IMR-90 (cell line): ENCODE measurements around the gene RNF40. TPM values are rescaled to one million over a fixed set of nuclear protein-coding genes. Genes with fewer than 3 reads are reported as not detected.

Experiments used
- ATAC-seq: fragments of 200-7000 bp; cut with Tn5 transposase; 2 replicates; pipeline ENCODE4 v1.9.1; 2020; ENCODE audit warnings: low read depth, mild to moderate bottlenecking, moderate library complexity
- BruUV-seq: library from RNA; stranded (reverse); fragments of 400-500 nt; replicated peaks from 2 replicates; lab custom pipeline; 2021; lab: Mats Ljungman, UMichigan
- CTCF ChIA-PET: fragments of 300-600 bp; formaldehyde crosslinking; extraction: SDS; loops from one replicate; lab custom pipeline; 2021; ENCODE audit warnings: antibody characterized with exemption; lab: Yijun Ruan, JAX
- POLR2A ChIA-PET: fragments of 300-600 bp; sonication (Branson Sonifier 250); formaldehyde crosslinking; loops from one replicate; lab custom pipeline; 2022; ENCODE audit warnings: antibody characterized with exemption; ENCODE audit not compliant: unreplicated experiment; lab: Charles Lee
- DNase-seq: peaks from one replicate; pipeline ENCODE4 v3.0.0; 2013
- H2AFZ ChIP-seq: replicated peaks from 2 replicates; pipeline ENCODE3; 2013; ENCODE audit warnings: low read length, mild to moderate bottlenecking; ENCODE audit not compliant: poor library complexity
- H2AK5ac ChIP-seq: 2 replicates; pipeline ENCODE4 v1.6.1; 2013; ENCODE audit warnings: low read depth, low read length, inconsistent platforms
- H2AK9ac ChIP-seq: replicated peaks from 2 replicates; pipeline ENCODE3; 2013; ENCODE audit warnings: mild to moderate bottlenecking, low read depth, low read length, moderate library complexity; ENCODE audit not compliant: poor library complexity
- H2BK120ac ChIP-seq: 2 replicates; pipeline ENCODE4 v1.6.1; 2013; ENCODE audit warnings: low read depth, low read length, inconsistent platforms
- H2BK15ac ChIP-seq: 3 replicates; pipeline ENCODE4 v1.6.1; 2013; ENCODE audit warnings: low read depth, low read length, inconsistent platforms
- H2BK20ac ChIP-seq: 2 replicates; pipeline ENCODE4 v1.6.1; 2013; ENCODE audit warnings: low read depth, mild to moderate bottlenecking, inconsistent platforms, low read length, moderate library complexity
- H2BK5ac ChIP-seq: 2 replicates; pipeline ENCODE4 v1.6.1; 2013; ENCODE audit warnings: mild to moderate bottlenecking, low read depth, low read length, inconsistent platforms; ENCODE audit not compliant: poor library complexity, severe bottlenecking
- H3K14ac ChIP-seq: replicated peaks from 2 replicates; pipeline ENCODE4 v1.6.1; 2013; ENCODE audit warnings: low read depth, low read length, inconsistent platforms
- H3K18ac ChIP-seq: 2 replicates; pipeline ENCODE4 v1.6.1; 2013; ENCODE audit warnings: low read depth, low read length, control low read depth
- H3K23ac ChIP-seq: 2 replicates; pipeline ENCODE4 v1.6.1; 2013; ENCODE audit warnings: low read depth, low read length, inconsistent platforms
- H3K27ac ChIP-seq: 2 replicates; pipeline ENCODE4 v1.5.1; 2013; ENCODE audit warnings: mild to moderate bottlenecking, control low read depth, low read length; ENCODE audit not compliant: insufficient read depth
- H3K27me3 ChIP-seq: 2 replicates; pipeline ENCODE4 v1.6.1; 2013; ENCODE audit warnings: low read length; ENCODE audit not compliant: control insufficient read depth, insufficient read depth
- H3K36me3 ChIP-seq: 2 replicates; pipeline ENCODE4 v1.6.1; 2013; ENCODE audit warnings: low read length, mixed read lengths; ENCODE audit not compliant: control insufficient read depth, insufficient read depth
- H3K4ac ChIP-seq: 2 replicates; pipeline ENCODE4 v1.6.1; 2013; ENCODE audit warnings: low read depth, low read length, inconsistent platforms
- H3K4me1 ChIP-seq: 2 replicates; pipeline ENCODE4 v1.6.1; 2013; ENCODE audit warnings: low read length, mixed read lengths; ENCODE audit not compliant: control insufficient read depth, insufficient read depth
- H3K4me2 ChIP-seq: 2 replicates; pipeline ENCODE4 v1.6.1; 2013; ENCODE audit warnings: low read depth, mild to moderate bottlenecking, control low read depth, low read length, moderate library complexity
- H3K4me3 ChIP-seq: 2 replicates; pipeline ENCODE4 v1.5.1; 2013; ENCODE audit warnings: low read depth, mild to moderate bottlenecking, control low read depth, low read length, moderate library complexity; ENCODE audit not compliant: insufficient read depth
- H3K56ac ChIP-seq: 2 replicates; pipeline ENCODE4 v1.6.1; 2013; ENCODE audit warnings: low read length, inconsistent platforms; ENCODE audit not compliant: insufficient read depth; ENCODE audit errors: extremely low read depth
- H3K79me1 ChIP-seq, 2 experiments: 2 replicates each; pipeline ENCODE4 v1.6.1; 2013; ENCODE audit warnings: low read length in 2 of 2, inconsistent platforms in 1 of 2, low read depth in 1 of 2
- H3K9ac ChIP-seq: 2 replicates; pipeline ENCODE4 v1.6.1; 2013; ENCODE audit warnings: low read depth, low read length, control low read depth
- H3K9me1 ChIP-seq: 2 replicates; pipeline ENCODE4 v1.6.1; 2013; ENCODE audit warnings: low read length, inconsistent platforms; ENCODE audit not compliant: insufficient read depth
- H3K9me3 ChIP-seq: 2 replicates; pipeline ENCODE4 v1.6.1; 2013; ENCODE audit warnings: low read length; ENCODE audit not compliant: control insufficient read depth, insufficient read depth
- H4K20me1 ChIP-seq: 2 replicates; pipeline ENCODE4 v1.6.1; 2013; ENCODE audit warnings: low read length, inconsistent platforms; ENCODE audit not compliant: insufficient read depth
- H4K5ac ChIP-seq: 2 replicates; pipeline ENCODE4 v1.6.1; 2013; ENCODE audit warnings: mild to moderate bottlenecking, low read depth, low read length, control low read depth
- H4K8ac ChIP-seq, 2 experiments: 2 replicates each; pipeline ENCODE4 v1.6.1; 2013; ENCODE audit warnings: low read depth in 2 of 2, low read length in 2 of 2, control low read depth in 1 of 2, inconsistent platforms in 1 of 2
- H4K91ac ChIP-seq: 2 replicates; pipeline ENCODE4 v1.6.1; 2013; ENCODE audit warnings: low read depth, low read length, inconsistent platforms; ENCODE audit not compliant: insufficient read depth
- MAZ ChIP-seq: IDR thresholded peaks from 2 replicates; pipeline ENCODE4 v1.6.1; 2012; ENCODE audit warnings: low read depth, mild to moderate bottlenecking, low read length, improper control_type of control experiment, moderate library complexity, borderline replicate concordance
- POLR2A ChIP-seq: IDR thresholded peaks from 2 replicates; pipeline ENCODE4 v1.6.1; 2012; ENCODE audit warnings: mild to moderate bottlenecking, low read depth, low read length
- RAD21 ChIP-seq: IDR thresholded peaks from 2 replicates; pipeline ENCODE4 v1.6.1; 2012; ENCODE audit warnings: low read length, improper control_type of control experiment
- RCOR1 ChIP-seq: IDR thresholded peaks from 2 replicates; pipeline ENCODE4 v1.6.1; 2012; ENCODE audit warnings: mild to moderate bottlenecking, low read length, improper control_type of control experiment; ENCODE audit not compliant: insufficient replicate concordance
- WGBS, 2 experiments: methylation state at CpG; one replicate each; pipeline versions ENCODE4 v1.1.5 to v1.1.7; 2013; ENCODE audit warnings: missing lambda C conversion rate in 2 of 2; ENCODE audit not compliant: insufficient read length in 1 of 2; ENCODE audit errors: extremely low coverage in 2 of 2; 5-methylcytosine and 5-hydroxymethylcytosine counted together
- dilution Hi-C: fragments of 300-500 bp; cut with HindIII; formaldehyde crosslinking; loops from one replicate; pipeline ENCODE4 v1.14.3; 2018; ENCODE audit warnings: low sequenced_read_pairs; ENCODE audit not compliant: unreplicated experiment
- in situ Hi-C: fragments of 300-500 bp; cut with MboI; formaldehyde crosslinking; loops from 3 replicates; pipeline ENCODE4 v1.14.3; 2019; ENCODE audit warnings: low sequenced_read_pairs, inconsistent platforms, mixed read lengths
- intact Hi-C: fragments of 100-400 bp; cut with micrococcal nuclease; formaldehyde crosslinking; loops from 2 replicates; pipeline ENCODE4 v1.10.0; 2022
- polyA plus RNA-seq, 3 experiments: library from polyadenylated mRNA; depleted of rRNA; stranded (reverse); fragments of >200 nt; gene quantifications; 2 replicates each; pipeline ENCODE4 v1.2.3, GENCODE V29; 2012; ENCODE audit warnings: low replicate concordance in 1 of 3
- total RNA-seq: library from RNA; depleted of rRNA; stranded (reverse); fragments of >200 nt; gene quantifications from 2 replicates; pipeline ENCODE4 v1.2.3, GENCODE V29; 2012
- TF ChIP-seq, protein P1 (sequence below): conservative IDR thresholded peaks from 2 replicates; pipeline ENCODE4 v1.5.1; 2012; ENCODE audit warnings: mild to moderate bottlenecking, low read depth, low read length, improper control_type of control experiment

RNF40 gene
- total and polyA plus RNA-seq, 2 of the 4 experiments (the other 2 are of a cell fraction) = 46.7 to 72.4 TPM

DNA sequence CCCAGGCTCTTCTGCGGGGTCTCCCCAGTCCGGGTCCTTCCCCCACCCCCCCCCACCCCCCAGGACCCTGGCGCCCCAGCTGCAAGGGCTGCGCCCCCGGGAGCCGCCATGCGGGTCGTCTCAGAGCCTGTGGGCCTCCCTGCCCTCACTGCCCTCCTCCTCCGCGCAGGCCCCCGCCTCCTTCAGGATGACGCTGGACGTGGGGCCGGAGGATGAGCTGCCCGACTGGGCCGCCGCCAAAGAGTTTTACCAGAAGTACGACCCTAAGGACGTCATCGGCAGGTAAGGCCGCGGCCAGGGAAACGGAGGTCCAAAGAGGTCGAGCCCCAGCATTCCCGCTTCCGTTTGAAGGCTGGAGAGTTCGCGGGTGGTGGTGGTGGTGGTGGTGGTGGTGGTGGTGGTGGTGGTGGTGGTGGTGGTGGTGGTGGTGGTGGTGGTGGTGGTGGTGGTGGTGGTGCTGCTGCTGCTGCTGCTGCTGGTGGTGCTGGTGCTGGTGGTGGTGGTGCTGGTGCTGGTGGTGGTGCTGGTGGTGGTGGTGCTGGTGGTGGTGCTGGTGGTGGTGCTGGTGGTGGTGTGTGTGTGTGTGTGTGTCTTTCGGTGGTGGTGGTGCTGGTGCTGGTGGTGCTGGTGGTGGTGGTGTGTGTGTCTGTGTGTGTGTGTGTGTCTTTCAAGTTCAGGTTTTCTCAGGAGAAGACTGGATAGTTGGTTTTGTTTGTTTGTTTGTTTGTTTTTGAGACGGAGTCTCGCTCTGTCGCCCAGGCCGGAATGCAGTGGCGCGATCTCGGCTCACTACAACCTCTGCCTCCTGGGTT lies 13.3 kb upstream of the RNF40 start:
- no TSS peak for BruUV-seq
- peak; percentile 52 for DNase-seq

More for the DNA sequence above, 13.3 kb upstream of the RNF40 start:
- peak overlapping the region; percentile 89 for H3K4me2 ChIP-seq
- H3K14ac ChIP-seq = no peak overlapping the region
- no peak overlapping the region for H2BK15ac ChIP-seq
- peaks cover 12% of the 10 kb centered on the region; the same call in 1 of the 2 replicates for H3K9me1 ChIP-seq
- H3K79me1 ChIP-seq = peaks cover 22 to 33% of the 10 kb centered on the region in 2 experiments
- POLR2A ChIA-PET = no interaction called here
- H3K27me3 ChIP-seq = no peaks in the 10 kb centered on the region
- intact Hi-C loops = loop anchor here (1.0 kb wide), 2 partner anchors 26 to 172 kb away; no protein-coding TSS in a partner anchor
- H3K9ac ChIP-seq = peak overlapping the region; percentile 91
- H2BK120ac ChIP-seq = no peak overlapping the region
- in situ Hi-C loops = no loop called here
- no peak overlapping the region for H3K56ac ChIP-seq
- dilution Hi-C loops = no loop called here
- H3K23ac ChIP-seq = 0 out of 2 replicates have a peak overlapping the region, but pooled peaks have one; percentile 42
- peak overlapping the region; percentile 67; the same call in 1 of the 2 replicates for H2AK5ac ChIP-seq
- no peak overlapping the region for H3K4ac ChIP-seq
- CTCF ChIA-PET = no interaction called here
- peak overlapping the region; percentile 81 for H3K4me3 ChIP-seq
- H2BK5ac ChIP-seq = peak overlapping the region; percentile 63
- no peak overlapping the region for H4K5ac ChIP-seq
- H4K8ac ChIP-seq = peak overlapping the region in 1 of 2 experiments; percentile 58; a peak in 1 of 4 replicates
- H3K18ac ChIP-seq = no peak overlapping the region
- peak; percentile 71 for ATAC-seq
- TF ChIP-seq RCOR1 (no peak), POLR2A (no peak; the same call in 1 of the 2 replicates), MAZ (peak; percentile 72; the same call in 1 of the 2 replicates), RAD21 (no peak)
- TF ChIP-seq, protein P1, sequence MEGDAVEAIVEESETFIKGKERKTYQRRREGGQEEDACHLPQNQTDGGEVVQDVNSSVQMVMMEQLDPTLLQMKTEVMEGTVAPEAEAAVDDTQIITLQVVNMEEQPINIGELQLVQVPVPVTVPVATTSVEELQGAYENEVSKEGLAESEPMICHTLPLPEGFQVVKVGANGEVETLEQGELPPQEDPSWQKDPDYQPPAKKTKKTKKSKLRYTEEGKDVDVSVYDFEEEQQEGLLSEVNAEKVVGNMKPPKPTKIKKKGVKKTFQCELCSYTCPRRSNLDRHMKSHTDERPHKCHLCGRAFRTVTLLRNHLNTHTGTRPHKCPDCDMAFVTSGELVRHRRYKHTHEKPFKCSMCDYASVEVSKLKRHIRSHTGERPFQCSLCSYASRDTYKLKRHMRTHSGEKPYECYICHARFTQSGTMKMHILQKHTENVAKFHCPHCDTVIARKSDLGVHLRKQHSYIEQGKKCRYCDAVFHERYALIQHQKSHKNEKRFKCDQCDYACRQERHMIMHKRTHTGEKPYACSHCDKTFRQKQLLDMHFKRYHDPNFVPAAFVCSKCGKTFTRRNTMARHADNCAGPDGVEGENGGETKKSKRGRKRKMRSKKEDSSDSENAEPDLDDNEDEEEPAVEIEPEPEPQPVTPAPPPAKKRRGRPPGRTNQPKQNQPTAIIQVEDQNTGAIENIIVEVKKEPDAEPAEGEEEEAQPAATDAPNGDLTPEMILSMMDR = no peak
- 0% methylated on average over 3 of the region's 36 CpGs; no CpG with 5 or more reads in 1 of the 2 experiments for WGBS, 2 experiments
- peak overlapping the region; percentile 87 for H2AFZ ChIP-seq
- peaks cover 25% of the 10 kb centered on the region for H3K36me3 ChIP-seq
- no peaks in the 10 kb centered on the region for H3K9me3 ChIP-seq
- no peaks in the 10 kb centered on the region; the same call in 1 of the 2 replicates for H4K20me1 ChIP-seq
- no peak overlapping the region for H2BK20ac ChIP-seq
- H4K91ac ChIP-seq = no peak overlapping the region
- peak overlapping the region; percentile 89 for H3K27ac ChIP-seq
- no peaks in the 10 kb centered on the region for H3K4me1 ChIP-seq
- H2AK9ac ChIP-seq = peak overlapping the region; percentile 90
